ENCODE data around the gene TMEM273.
A peak's percentile ranks its signal among the peaks of the same experiment; 100 is the strongest.

Gene TMEM273

GRCh38 chr10:49186613-49187012 is 1.6 kb downstream of the TMEM273 start:
- no peak overlapping the region for H3K4me3 ChIP-seq
- no peak for TF ChIP-seq Cebpa-rat (IDR thresholded peaks at IDR 0.05)
- H3K27me3 ChIP-seq: no peaks in the 10 kb centered on the region
- H3K4me2 ChIP-seq: peak overlapping the region; percentile 84
- H3K9ac ChIP-seq: no peak overlapping the region
- H3K4me1 ChIP-seq: peaks cover 68% of the 10 kb centered on the region
- H4K20me1 ChIP-seq: no peaks in the 10 kb centered on the region
- no peaks in the 10 kb centered on the region for H3K9me3 ChIP-seq
- no peaks in the 10 kb centered on the region for H3K36me3 ChIP-seq
- H3K27ac ChIP-seq: no peak overlapping the region

- Histone ChIP-seq H3K9ac (no peak overlapping the region), H3K27ac (no peak overlapping the region), H3K9me3 (no peaks in the 10 kb centered on the region), H3K4me2 (peak overlapping the region; percentile 47), H3K36me3 (no peaks in the 10 kb centered on the region), H3K4me3 (no peak overlapping the region), H3K4me1 (peaks cover 65% of the 10 kb centered on the region), H4K20me1 (no peaks in the 10 kb centered on the region), H3K27me3 (no peaks in the 10 kb centered on the region)
- TF ChIP-seq Cebpa-rat (IDR thresholded peaks at IDR 0.05): no peak
These were observed 3.0 kb downstream of the TMEM273 start for GRCh38 chr10:49185213-49185612.

DNA sequence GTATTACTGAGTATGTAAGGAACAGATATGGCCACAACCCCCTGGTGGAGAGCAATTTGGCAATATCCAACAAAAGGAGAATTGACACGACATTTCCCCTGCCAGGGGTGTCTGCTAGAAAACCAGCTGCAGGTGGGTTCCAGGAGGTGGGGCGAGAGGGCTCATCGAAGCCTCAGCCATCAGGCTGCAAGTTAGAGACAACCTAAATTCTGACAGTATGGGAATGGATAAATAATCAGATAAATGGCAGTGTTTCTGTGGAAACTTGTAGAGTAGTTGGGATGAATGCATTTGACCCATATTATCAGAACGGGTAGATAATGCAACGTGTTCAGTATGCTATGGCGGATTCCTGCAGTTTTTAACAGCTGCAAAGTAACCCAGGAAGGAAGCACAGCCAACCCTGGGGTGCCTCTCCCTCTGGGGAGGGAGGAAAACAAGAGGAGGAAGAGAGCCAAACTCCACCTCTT is 3.5 kb downstream of the TMEM273 start:
- no peak for TF ChIP-seq Cebpa-rat (IDR thresholded peaks at IDR 0.05)
- Histone ChIP-seq H3K9me3 (no peaks in the 10 kb centered on the region), H3K4me3 (no peak overlapping the region), H3K27ac (no peak overlapping the region), H3K9ac (no peak overlapping the region), H3K36me3 (no peaks in the 10 kb centered on the region), H3K27me3 (no peaks in the 10 kb centered on the region), H3K4me2 (peak overlapping the region; percentile 47), H4K20me1 (no peaks in the 10 kb centered on the region), H3K4me1 (peaks cover 59% of the 10 kb centered on the region)

DNA sequence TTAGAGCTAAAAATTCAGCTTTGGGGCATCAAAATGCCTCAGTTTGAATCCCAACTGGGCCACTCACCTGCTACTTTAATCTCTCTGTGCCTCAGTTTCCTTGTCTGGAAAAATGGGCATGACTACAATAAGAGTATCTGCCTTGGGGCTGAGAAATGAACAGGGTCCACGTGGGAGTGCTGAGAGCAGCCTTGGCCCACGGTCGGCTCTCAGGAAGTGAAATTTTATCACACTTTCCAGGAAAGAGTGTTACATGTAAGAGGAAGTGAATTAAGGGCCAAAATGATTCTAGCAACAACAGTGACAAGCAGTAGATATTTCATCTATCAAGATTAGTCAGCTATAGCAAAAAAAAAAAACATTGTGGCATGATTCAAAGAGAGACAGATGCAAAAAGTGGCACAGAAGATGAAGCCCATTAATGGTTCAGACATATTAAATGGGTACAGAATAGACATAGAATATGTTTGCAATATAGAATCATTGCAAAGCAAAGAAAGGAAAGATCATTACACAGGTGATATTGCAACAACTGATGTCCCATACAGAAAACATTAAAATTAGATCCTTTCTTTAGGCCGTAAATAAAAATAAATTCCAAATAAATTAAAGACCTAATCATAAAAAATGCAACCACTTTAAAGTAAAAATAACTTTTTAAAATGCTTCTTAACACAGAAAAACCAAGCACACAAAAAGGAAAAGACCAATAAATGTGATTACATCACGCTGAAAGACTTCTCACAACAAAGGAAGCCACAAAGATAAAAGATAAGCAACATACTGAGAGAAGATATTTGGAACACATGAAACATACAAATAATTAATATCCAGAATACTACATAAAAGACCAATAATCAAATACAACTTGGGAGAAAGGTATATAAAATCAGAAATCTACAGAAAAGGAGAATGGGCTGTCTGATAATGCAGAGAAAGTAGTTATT is 4.3 kb downstream of the TMEM273 start:
- no peak overlapping the region for H3K9ac ChIP-seq
- peak overlapping the region; percentile 50 for H3K4me2 ChIP-seq
- peaks cover 56% of the 10 kb centered on the region for H3K4me1 ChIP-seq
- no peak overlapping the region for H3K4me3 ChIP-seq
- H4K20me1 ChIP-seq: no peaks in the 10 kb centered on the region
- no peak overlapping the region for H3K27ac ChIP-seq
- H3K27me3 ChIP-seq: no peaks in the 10 kb centered on the region
- TF ChIP-seq Cebpa-rat (IDR thresholded peaks at IDR 0.05): no peak
- no peaks in the 10 kb centered on the region for H3K36me3 ChIP-seq
- no peaks in the 10 kb centered on the region for H3K9me3 ChIP-seq

GRCh38 chr10:49182776-49183175 is 5.4 kb downstream of the TMEM273 start:
- H3K4me2 ChIP-seq: no peak overlapping the region
- no peak for TF ChIP-seq Cebpa-rat (IDR thresholded peaks at IDR 0.05)
- H4K20me1 ChIP-seq: no peaks in the 10 kb centered on the region
- no peaks in the 10 kb centered on the region for H3K36me3 ChIP-seq
- no peaks in the 10 kb centered on the region for H3K9me3 ChIP-seq
- no peak overlapping the region for H3K27ac ChIP-seq
- H3K9ac ChIP-seq: no peak overlapping the region
- H3K4me1 ChIP-seq: peaks cover 47% of the 10 kb centered on the region
- H3K27me3 ChIP-seq: no peaks in the 10 kb centered on the region
- H3K4me3 ChIP-seq: no peak overlapping the region

- peaks cover 46% of the 10 kb centered on the region for H3K4me1 ChIP-seq
- H3K36me3 ChIP-seq: no peaks in the 10 kb centered on the region
- H3K9ac ChIP-seq: no peak overlapping the region
- no peak overlapping the region for H3K27ac ChIP-seq
- no peaks in the 10 kb centered on the region for H4K20me1 ChIP-seq
- no peaks in the 10 kb centered on the region for H3K9me3 ChIP-seq
- H3K4me3 ChIP-seq: no peak overlapping the region
- TF ChIP-seq Cebpa-rat (IDR thresholded peaks at IDR 0.05): no peak
- no peaks in the 10 kb centered on the region for H3K27me3 ChIP-seq
- no peak overlapping the region for H3K4me2 ChIP-seq
These were observed 7.7 kb downstream of the TMEM273 start for GRCh38 chr10:49180444-49180860.

DNA sequence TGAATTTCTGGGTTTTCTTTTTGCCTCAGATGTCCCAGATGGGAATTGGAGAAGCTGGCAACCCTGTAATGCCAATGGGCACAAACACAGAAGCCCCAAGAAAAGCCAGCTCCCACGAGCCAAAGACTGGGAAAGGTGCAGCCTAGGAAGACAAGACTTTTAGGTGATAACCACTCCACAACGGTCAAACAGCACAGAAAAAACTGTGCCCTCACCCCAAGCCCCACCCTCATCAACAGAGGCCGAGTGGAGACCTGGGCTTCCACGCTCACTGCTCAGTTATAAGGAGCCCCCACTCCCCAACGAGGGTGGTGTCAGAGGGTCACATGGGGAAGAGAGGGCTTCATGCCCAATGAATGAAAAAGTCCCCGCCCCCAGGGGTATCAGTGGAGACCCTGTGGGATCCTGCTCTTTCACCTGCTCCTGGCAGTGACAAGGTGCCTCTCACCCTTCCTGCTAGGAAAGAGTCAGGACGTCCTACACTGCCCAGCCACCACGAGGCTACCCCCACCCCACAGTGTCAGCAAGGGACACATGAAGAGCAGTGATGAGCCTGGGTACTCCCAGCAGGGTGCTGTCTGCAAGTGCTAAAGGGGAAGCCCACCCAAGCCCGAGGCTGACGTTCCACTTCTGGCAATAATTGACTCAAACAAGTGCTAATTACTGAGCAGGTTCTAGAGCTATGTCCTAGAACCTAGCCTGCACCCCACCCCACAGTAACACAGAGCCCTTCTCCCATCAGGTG is 8.3 kb downstream of the TMEM273 start:
- Histone ChIP-seq H4K20me1 (no peaks in the 10 kb centered on the region), H3K9me3 (no peaks in the 10 kb centered on the region), H3K36me3 (no peaks in the 10 kb centered on the region), H3K4me1 (peaks cover 44% of the 10 kb centered on the region), H3K27me3 (no peaks in the 10 kb centered on the region), H3K9ac (no peak overlapping the region), H3K4me3 (no peak overlapping the region), H3K27ac (no peak overlapping the region), H3K4me2 (no peak overlapping the region)
- TF ChIP-seq Cebpa-rat (IDR thresholded peaks at IDR 0.05): no peak

DNA sequence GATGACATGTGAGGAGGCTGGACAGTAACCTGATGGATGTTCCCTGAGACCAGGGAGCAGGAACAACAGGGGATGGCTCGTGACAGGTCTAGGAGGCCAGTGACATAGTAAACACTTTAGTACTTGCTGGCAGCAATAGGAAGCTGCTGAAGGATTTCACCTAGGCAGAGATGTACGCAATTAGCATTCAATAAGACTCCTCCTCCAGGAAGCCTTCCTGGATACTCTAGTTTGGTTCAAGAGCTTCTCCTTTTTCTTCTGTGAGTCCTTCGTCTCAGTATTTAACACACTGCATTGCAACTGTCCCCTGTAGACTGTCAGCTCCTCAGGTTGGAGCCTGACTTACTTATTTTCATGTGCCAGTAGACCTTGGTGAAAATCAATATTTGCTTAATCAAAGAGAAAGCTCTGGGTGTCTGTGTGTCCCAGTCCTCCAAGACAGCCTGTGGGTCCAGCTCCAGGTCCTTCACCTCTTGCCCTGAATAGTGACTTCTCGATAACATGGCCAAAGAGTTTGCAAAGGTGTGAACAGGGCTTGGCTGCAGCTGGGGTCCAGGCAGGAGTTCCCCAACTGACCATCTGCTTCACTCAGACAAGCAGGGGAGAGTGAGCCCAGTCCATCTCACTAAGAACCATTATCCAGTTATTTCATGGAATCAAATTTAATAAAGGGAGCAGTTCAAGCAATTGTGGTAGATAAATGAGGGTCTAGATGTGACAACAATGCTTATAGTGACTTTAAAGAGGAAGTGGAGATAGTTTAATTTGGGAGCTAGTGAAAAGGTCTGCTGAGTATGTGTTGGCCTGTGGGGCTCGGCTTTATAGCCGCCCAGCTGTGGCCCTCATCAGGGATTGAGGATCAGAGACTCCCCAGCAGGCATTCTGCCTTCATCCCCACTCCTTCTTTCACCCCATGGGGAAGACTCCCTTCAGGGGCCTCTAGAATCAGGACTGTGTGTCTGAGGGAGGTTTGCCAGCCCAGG is 9.4 kb downstream of the TMEM273 start:
- peaks cover 44% of the 10 kb centered on the region for H3K4me1 ChIP-seq

More for the DNA sequence above, 9.4 kb downstream of the TMEM273 start:
- Histone ChIP-seq H3K27ac (no peak overlapping the region), H3K27me3 (no peaks in the 10 kb centered on the region), H3K4me3 (no peak overlapping the region), H3K9ac (no peak overlapping the region), H3K36me3 (no peaks in the 10 kb centered on the region), H4K20me1 (no peaks in the 10 kb centered on the region), H3K4me2 (peak overlapping the region; percentile 1; the same call in 1 of the 2 replicates), H3K9me3 (no peaks in the 10 kb centered on the region)
- TF ChIP-seq Cebpa-rat (IDR thresholded peaks at IDR 0.05): no peak

Measured in BLaER1 (cell line).